H1 (cell line): Measurements from ENCODE around the gene CCR9. TPM values are rescaled to one million over a fixed set of nuclear protein-coding genes. Genes with fewer than 3 reads are reported as not detected.

Experiments
- CTCF ChIA-PET: fragments of 300-600 bp; sonication (Branson Sonifier 250); formaldehyde crosslinking; loops from one replicate; lab custom pipeline; 2021; ENCODE audit not compliant: partially characterized antibody; lab: Charles Lee
- POLR2A ChIA-PET: fragments of 300-600 bp; sonication (Branson Sonifier 250); formaldehyde crosslinking; loops from one replicate; lab custom pipeline; 2021; ENCODE audit warnings: inconsistent platforms; ENCODE audit not compliant: partially characterized antibody; lab: Charles Lee
- DNase-seq, 2 experiments: peaks; one replicate each; pipeline versions ENCODE4 v3.0.0 to v3.0.0-alpha.2; 2010 to 2022; ENCODE audit warnings: low spot score in 2 of 2, low read depth in 1 of 2, mixed read lengths in 1 of 2
- FAIRE-seq: peaks from 2 replicates; lab custom pipeline; 2011; peaks lifted over from hg19 to GRCh38; lab: Jason Lieb, UNC
- H2AFZ ChIP-seq: 2 replicates; pipeline ENCODE4 v1.8.1; 2012; ENCODE audit warnings: low read length, inconsistent platforms
- H2AK5ac ChIP-seq: 2 replicates; pipeline ENCODE4 v1.6.1; 2013; ENCODE audit warnings: low read depth, low read length
- H2BK120ac ChIP-seq: replicated peaks from 2 replicates; pipeline ENCODE3; 2013; ENCODE audit warnings: low read depth, low read length, inconsistent platforms
- H2BK12ac ChIP-seq: 2 replicates; pipeline ENCODE4 v1.6.1; 2013; ENCODE audit warnings: low read depth, low read length
- H2BK15ac ChIP-seq: 2 replicates; pipeline ENCODE4 v1.6.1; 2013; ENCODE audit warnings: low read length
- H2BK20ac ChIP-seq: 2 replicates; pipeline ENCODE4 v1.6.1; 2013; ENCODE audit warnings: low read length
- H2BK5ac ChIP-seq: 2 replicates; pipeline ENCODE4 v1.6.1; 2013; ENCODE audit warnings: low read depth, low read length
- H3K14ac ChIP-seq: 2 replicates; pipeline ENCODE4 v1.6.1; 2013; ENCODE audit warnings: inconsistent platforms; ENCODE audit not compliant: insufficient read length
- H3K18ac ChIP-seq: 2 replicates; pipeline ENCODE4 v1.6.1; 2013; ENCODE audit warnings: low read length; ENCODE audit errors: extremely low read depth
- H3K23ac ChIP-seq: 2 replicates; pipeline ENCODE4 v1.6.1; 2013; ENCODE audit warnings: inconsistent platforms; ENCODE audit not compliant: insufficient read length
- H3K23me2 ChIP-seq: 2 replicates; pipeline ENCODE4 v1.6.1; 2013; ENCODE audit warnings: low read depth, low read length
- H3K27ac ChIP-seq: 2 replicates; pipeline ENCODE4 v1.6.1; 2011; ENCODE audit warnings: low read depth, low read length, inconsistent platforms
- H3K27me3 ChIP-seq, 4 experiments: replicated peaks in 1 of 4; 1 replicate in 1 of 4; 2 replicates in 3 of 4; pipeline versions ENCODE4 v1.6.1 to v1.8.1; 2011 to 2013; ENCODE audit warnings: low read length in 3 of 4, mild to moderate bottlenecking in 3 of 4, inconsistent platforms in 2 of 4, mixed read lengths in 2 of 4, moderate library complexity in 1 of 4; ENCODE audit not compliant: control insufficient read depth in 3 of 4, insufficient read depth in 3 of 4; ENCODE audit errors: extremely low read depth in 1 of 4
- H3K36me3 ChIP-seq, 4 experiments: 2 replicates each; pipeline versions ENCODE4 v1.6.1 to v1.8.1; 2011 to 2013; ENCODE audit warnings: mild to moderate bottlenecking in 4 of 4, low read length in 3 of 4, moderate library complexity in 2 of 4, control low read depth in 1 of 4, inconsistent platforms in 1 of 4; ENCODE audit not compliant: insufficient read depth in 4 of 4, control insufficient read depth in 2 of 4
- H3K4ac ChIP-seq: replicated peaks from 2 replicates; pipeline ENCODE3; 2013; ENCODE audit warnings: low read length, low read depth, mixed read lengths, inconsistent platforms; ENCODE audit not compliant: insufficient read length
- H3K4me1 ChIP-seq, 4 experiments: replicated peaks in 1 of 4; 1 replicate in 1 of 4; 2 replicates in 3 of 4; pipeline versions ENCODE4 v1.6.1 to v1.8.1; 2011 to 2013; ENCODE audit warnings: low read length in 3 of 4, inconsistent platforms in 2 of 4, mixed read lengths in 1 of 4; ENCODE audit not compliant: insufficient read depth in 4 of 4, control insufficient read depth in 3 of 4
- H3K4me2 ChIP-seq, 2 experiments: 2 replicates each; pipeline versions ENCODE4 v1.6.1 to v1.8.1; 2011 to 2013; ENCODE audit warnings: low read depth in 2 of 2, low read length in 2 of 2, control low read depth in 1 of 2, inconsistent platforms in 1 of 2, mild to moderate bottlenecking in 1 of 2; ENCODE audit not compliant: insufficient read depth in 1 of 2
- H3K4me3 ChIP-seq, 4 experiments: fragments of 200-600, 300-600 bp in 1 of 4; sonication (generic), shearing (Covaris generic), sonication (Bioruptor Twin) in 1 of 4; 2 replicates each; pipeline versions ENCODE4 v1.5.1 to v1.8.1; 2011 to 2016; ENCODE audit warnings: low read length in 4 of 4, low read depth in 3 of 4, control low read depth in 2 of 4, inconsistent platforms in 2 of 4, mild to moderate bottlenecking in 2 of 4, mixed read lengths in 1 of 4, moderate library complexity in 1 of 4; ENCODE audit not compliant: insufficient read depth in 2 of 4; ENCODE audit errors: extremely low read depth in 1 of 4
- H3K56ac ChIP-seq: replicated peaks from 2 replicates; pipeline ENCODE3; 2013; ENCODE audit warnings: low read depth, mild to moderate bottlenecking, mixed read lengths, low read length, inconsistent platforms; ENCODE audit not compliant: insufficient read length
- H3K79me1 ChIP-seq: 2 replicates; pipeline ENCODE4 v1.6.1; 2013; ENCODE audit warnings: low read depth, low read length, control low read depth
- H3K79me2 ChIP-seq, 2 experiments: 2 replicates each; pipeline versions ENCODE4 v1.6.1 to v1.8.1; 2012 to 2013; ENCODE audit warnings: low read length in 2 of 2, mild to moderate bottlenecking in 2 of 2, inconsistent platforms in 1 of 2; ENCODE audit not compliant: insufficient read depth in 2 of 2, control insufficient read depth in 1 of 2
- H3K9ac ChIP-seq, 4 experiments: replicated peaks in 1 of 4; 1 replicate in 1 of 4; 2 replicates in 3 of 4; pipeline versions ENCODE4 v1.6.1 to v1.8.1; 2011 to 2013; ENCODE audit warnings: low read depth in 3 of 4, low read length in 3 of 4, control low read depth in 2 of 4, mild to moderate bottlenecking in 2 of 4, moderate library complexity in 2 of 4, inconsistent platforms in 1 of 4; ENCODE audit errors: extremely low read depth in 1 of 4
- H3K9me3 ChIP-seq, 2 experiments: 2 replicates each; pipeline versions ENCODE4 v1.6.1 to v1.8.1; 2012 to 2013; ENCODE audit warnings: mild to moderate bottlenecking in 2 of 2, moderate library complexity in 2 of 2, control low read depth in 1 of 2, inconsistent platforms in 1 of 2, low read depth in 1 of 2, low read length in 1 of 2, mixed read lengths in 1 of 2; ENCODE audit not compliant: insufficient read depth in 2 of 2
- H4K20me1 ChIP-seq, 2 experiments: replicated peaks in 1 of 2; 2 replicates each; pipeline versions ENCODE3 to v1.8.1; 2011 to 2013; ENCODE audit warnings: inconsistent platforms in 2 of 2, low read length in 2 of 2, mild to moderate bottlenecking in 1 of 2; ENCODE audit not compliant: insufficient read depth in 2 of 2, control insufficient read depth in 1 of 2
- H4K5ac ChIP-seq: 2 replicates; pipeline ENCODE4 v1.6.1; 2013; ENCODE audit warnings: low read length, low read depth, mixed read lengths, inconsistent platforms; ENCODE audit not compliant: insufficient read length
- H4K8ac ChIP-seq: 2 replicates; pipeline ENCODE4 v1.8.0; 2013; ENCODE audit warnings: mild to moderate bottlenecking, moderate library complexity, low read length, inconsistent platforms; ENCODE audit not compliant: insufficient read depth; ENCODE audit errors: extremely low read depth
- H4K91ac ChIP-seq: replicated peaks from 2 replicates; pipeline ENCODE3; 2013; ENCODE audit warnings: low read length, mixed read lengths, inconsistent platforms; ENCODE audit not compliant: insufficient read length
- ASH2L ChIP-seq: fragments of 200-600, 300-600 bp; sonication (generic); IDR thresholded peaks from one replicate; pipeline ENCODE4 v1.7.1; 2017; ENCODE audit warnings: low read length
- BRCA1 ChIP-seq: IDR thresholded peaks from 2 replicates; pipeline ENCODE4 v1.6.1; 2012; ENCODE audit warnings: low read depth, low read length, improper control_type of control experiment
- CBX8 ChIP-seq: fragments of 300-800, 300-1000 bp; sonication (generic); IDR thresholded peaks from 2 replicates; pipeline ENCODE4 v1.7.1; 2016; ENCODE audit warnings: low read depth, low read length, borderline replicate concordance
- EGR1 ChIP-seq: IDR thresholded peaks from 2 replicates; pipeline ENCODE4 v1.6.1; 2011; ENCODE audit warnings: low read depth, low read length, borderline replicate concordance
- RNF2 ChIP-seq: fragments of 200-900, 300-1000 bp; sonication (generic); IDR thresholded peaks from 2 replicates; pipeline ENCODE4 v1.7.1; 2016; ENCODE audit warnings: borderline replicate concordance, low read depth, mild to moderate bottlenecking, antibody characterized with exemption, low read length; ENCODE audit not compliant: poor library complexity, severe bottlenecking; ENCODE audit errors: missing control alignments
- SIX5 ChIP-seq: IDR thresholded peaks from 2 replicates; pipeline ENCODE4 v1.6.1; 2011; ENCODE audit warnings: mild to moderate bottlenecking, low read depth, low read length
- WGBS, 2 experiments: shearing (Covaris generic) in 1 of 2; methylation state at CpG; one replicate each; pipeline versions ENCODE4 v1.1.6 to v1.1.7; 2013 to 2015; ENCODE audit warnings: low lambda C conversion rate in 2 of 2, mixed read lengths in 2 of 2, inconsistent platforms in 1 of 2, low coverage in 1 of 2, missing lambda C conversion rate in 1 of 2; ENCODE audit not compliant: insufficient replicate concordance in 2 of 2, insufficient coverage in 1 of 2, insufficient read length in 1 of 2; ENCODE audit errors: extremely low coverage in 1 of 2, missing lambda C conversion rate in 1 of 2; 5-methylcytosine and 5-hydroxymethylcytosine counted together
- polyA plus RNA-seq, 7 experiments: library from polyadenylated mRNA; depleted of rRNA in 3 of 7; stranded (reverse) in 5 of 7; unstranded in 2 of 7; fragments of >200 nt in 5 of 7; fragments of 200-250 nt in 2 of 7; gene quantifications; 1 replicate in 5 of 7; 2 replicates in 1 of 7; 4 replicates in 1 of 7; pipeline versions ENCODE4 v1.2.1 to v1.2.3, GENCODE V29; 2011 to 2013; ENCODE audit warnings: missing spikeins in 2 of 7, mixed read lengths in 2 of 7
- total RNA-seq: library from RNA; stranded (reverse); fragmentation: NEBNext Ultra II Directional; extraction: Animal tissue kit (Norgen Biotek cat#: 25700); gene quantifications from 2 replicates; pipeline ENCODE4 v1.2.1, GENCODE V29; 2021
- TF ChIP-seq, protein P1 (sequence below): IDR thresholded peaks from 2 replicates; pipeline ENCODE4 v1.6.1; 2011; ENCODE audit warnings: low read depth, mild to moderate bottlenecking, low read length; ENCODE audit not compliant: insufficient read depth

CCR9 gene
- total and polyA plus RNA-seq, 2 of the 8 experiments (the other 6 are each of a cell fraction or from before 2014, with no cell fraction given), result not detected

DNA sequence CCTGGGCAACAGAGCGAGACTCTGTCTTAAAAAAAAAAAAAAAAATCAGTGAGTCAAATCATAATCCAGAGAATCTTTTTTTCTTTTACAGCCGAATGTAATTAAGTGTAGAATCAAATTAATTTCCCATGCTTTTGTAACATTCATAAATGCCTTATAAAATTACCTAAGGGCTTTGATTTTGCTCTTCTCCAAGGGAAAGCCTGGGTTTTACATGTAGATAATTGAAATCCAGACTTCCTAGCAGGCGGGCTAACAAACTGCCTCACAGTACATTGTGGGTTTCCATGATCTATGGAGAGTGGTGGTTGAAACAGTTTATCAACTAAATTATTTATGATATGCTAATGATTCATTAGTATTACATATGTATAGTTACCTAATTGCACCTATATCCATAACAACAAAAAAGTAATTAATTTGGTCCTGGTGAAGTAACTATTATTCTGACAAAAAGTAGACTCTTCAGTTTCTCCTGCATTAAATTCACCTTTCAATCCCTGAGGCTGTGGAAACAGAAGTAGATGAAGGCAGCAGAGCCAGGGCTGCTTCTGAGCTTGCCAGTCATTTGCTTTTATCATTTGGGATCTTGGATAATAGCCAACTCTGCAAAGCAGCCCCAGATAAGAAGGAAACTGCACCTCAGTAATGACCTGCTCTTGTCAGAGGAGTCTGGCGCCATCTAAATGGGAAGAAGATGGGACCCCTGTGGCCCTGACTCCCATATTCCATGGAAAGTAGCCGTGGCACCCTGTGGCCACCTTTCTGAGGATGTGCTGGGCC, 9.5 kb downstream of the CCR9 start:
- H4K20me1 ChIP-seq, result no peaks in the 10 kb centered on the region
- H4K91ac ChIP-seq, result no peak overlapping the region
- DNase-seq (no peak), FAIRE-seq (no peak)
- 86% methylated on average over 5 of the region's 5 CpGs; no CpG with 5 or more reads in 1 of the 2 experiments for WGBS, 2 experiments
- no peak overlapping the region for H3K23ac ChIP-seq
- H2BK20ac ChIP-seq, result no peak overlapping the region
- no peak overlapping the region for H2AFZ ChIP-seq
- no peak overlapping the region for H3K4me2 ChIP-seq
- no peak overlapping the region for H3K14ac ChIP-seq
- TF ChIP-seq, protein P1, sequence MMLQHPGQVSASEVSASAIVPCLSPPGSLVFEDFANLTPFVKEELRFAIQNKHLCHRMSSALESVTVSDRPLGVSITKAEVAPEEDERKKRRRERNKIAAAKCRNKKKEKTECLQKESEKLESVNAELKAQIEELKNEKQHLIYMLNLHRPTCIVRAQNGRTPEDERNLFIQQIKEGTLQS, result no peak
- TF ChIP-seq BRCA1 (no peak), SIX5 (no peak), ASH2L (no peak), CBX8 (no peak), EGR1 (no peak), RNF2 (no peak)
- H3K79me1 ChIP-seq, result no peaks in the 10 kb centered on the region
- H3K79me2 ChIP-seq, result no peaks in the 10 kb centered on the region
- no peak overlapping the region for H3K4ac ChIP-seq
- no peaks in the 10 kb centered on the region for H3K36me3 ChIP-seq
- ChIA-PET POLR2A (no interaction called here), CTCF (no interaction called here)
- no peak overlapping the region for H3K56ac ChIP-seq
- no peak overlapping the region for H3K27ac ChIP-seq
- no peak overlapping the region for H3K18ac ChIP-seq
- H2BK5ac ChIP-seq, result no peak overlapping the region
- no peak overlapping the region for H2BK120ac ChIP-seq
- H2BK12ac ChIP-seq, result no peak overlapping the region
- H3K4me3 ChIP-seq, result no peak overlapping the region
- H2BK15ac ChIP-seq, result no peak overlapping the region
- no peaks in the 10 kb centered on the region for H3K23me2 ChIP-seq
- H4K5ac ChIP-seq, result no peak overlapping the region
- H3K9me3 ChIP-seq, result no peaks in the 10 kb centered on the region
- no peak overlapping the region for H3K9ac ChIP-seq
- H3K4me1 ChIP-seq, result peaks cover 0 to 3% (median 1%) of the 10 kb centered on the region in 4 experiments; a peak in 2 of 7 replicates
- H4K8ac ChIP-seq, result no peak overlapping the region
- H3K27me3 ChIP-seq, result no peaks in the 10 kb centered on the region
- no peak overlapping the region for H2AK5ac ChIP-seq
